Prostate gland (tissue), 2 donors: ENCODE results near the gene TUBGCP2.

Experiments used
- CTCF ChIP-seq, 4 experiments: fragments of 200-600 bp in 2 of 4; fragments of 450-650 bp in 2 of 4; sonication (generic) in 2 of 4; IDR thresholded peaks; 1 replicate in 3 of 4; 2 replicates in 1 of 4; pipeline ENCODE4 v1.5.1; 2016 to 2019; ENCODE audit warnings: antibody characterized with exemption in 4 of 4, mild to moderate bottlenecking in 2 of 4, moderate library complexity in 2 of 4
- POLR2AphosphoS5 ChIP-seq: sonication (generic); formaldehyde crosslinking; IDR thresholded peaks from one replicate; pipeline ENCODE4 v1.6.1; 2017; ENCODE audit warnings: antibody characterized with exemption

- TF ChIP-seq POLR2AphosphoS5 (no peak), CTCF (IDR thresholded peaks at IDR 0.05) (no peak)
Measured at GRCh38 chr10:133306941-133307379, 1.7 kb downstream of the TUBGCP2 start.
